Neuronal stem cell (in vitro differentiated cells): ENCODE results near the gene PSORS1C1.

Source experiments
- DNase-seq: peaks from one replicate; pipeline ENCODE4 v3.0.0-alpha.2; 2013; ENCODE audit warnings: low spot score
- H2AFZ ChIP-seq: one replicate; pipeline ENCODE4 v1.6.1; 2013; ENCODE audit warnings: mild to moderate bottlenecking, low read length, inconsistent platforms
- H2AK5ac ChIP-seq: 2 replicates; pipeline ENCODE4 v1.6.1; 2013; ENCODE audit warnings: low read depth, mild to moderate bottlenecking, inconsistent platforms, low read length, moderate library complexity, mixed read lengths
- H2BK120ac ChIP-seq: 2 replicates; pipeline ENCODE4 v1.6.1; 2013; ENCODE audit warnings: low read depth, mild to moderate bottlenecking, inconsistent platforms, low read length, moderate library complexity, mixed read lengths
- H2BK12ac ChIP-seq: one replicate; pipeline ENCODE4 v1.6.1; 2013; ENCODE audit warnings: low read length, inconsistent platforms
- H2BK15ac ChIP-seq: 2 replicates; pipeline ENCODE4 v1.6.1; 2013; ENCODE audit warnings: mild to moderate bottlenecking, low read length, inconsistent platforms, mixed read lengths
- H2BK5ac ChIP-seq: one replicate; pipeline ENCODE4 v1.6.1; 2013; ENCODE audit warnings: inconsistent platforms, mild to moderate bottlenecking, low read length, moderate library complexity
- H3K14ac ChIP-seq: one replicate; pipeline ENCODE4 v1.6.1; 2013; ENCODE audit warnings: low read length, inconsistent platforms
- H3K18ac ChIP-seq: 2 replicates; pipeline ENCODE4 v1.6.1; 2013; ENCODE audit warnings: low read length, inconsistent platforms
- H3K23ac ChIP-seq: 2 replicates; pipeline ENCODE4 v1.6.1; 2013; ENCODE audit warnings: low read depth, mild to moderate bottlenecking, mixed read lengths, low read length, inconsistent platforms; ENCODE audit not compliant: poor library complexity
- H3K27ac ChIP-seq: replicated peaks from 3 replicates; pipeline ENCODE4 v1.5.1; 2013; ENCODE audit warnings: low read length, inconsistent platforms
- H3K27me3 ChIP-seq, 3 experiments: 2 replicates each; pipeline ENCODE4 v1.6.1; 2013; ENCODE audit warnings: low read length in 3 of 3, mild to moderate bottlenecking in 2 of 3, inconsistent platforms in 1 of 3, low read depth in 1 of 3, mixed read lengths in 1 of 3, moderate library complexity in 1 of 3; ENCODE audit not compliant: control insufficient read depth in 3 of 3, insufficient read depth in 3 of 3
- H3K36me3 ChIP-seq, 2 donors: replicated peaks in 1 of 2; 2 replicates each; pipeline ENCODE4 v1.6.1; 2013; ENCODE audit warnings: low read length in 2 of 2; ENCODE audit not compliant: control insufficient read depth in 2 of 2, insufficient read depth in 2 of 2
- H3K4ac ChIP-seq: 2 replicates; pipeline ENCODE4 v1.6.1; 2013; ENCODE audit warnings: inconsistent platforms, mild to moderate bottlenecking, low read length, moderate library complexity
- H3K4me1 ChIP-seq, 2 donors: 1 replicate in 1 of 2; 2 replicates in 1 of 2; pipeline ENCODE4 v1.6.1; 2013; ENCODE audit warnings: low read length in 2 of 2, low read depth in 1 of 2; ENCODE audit not compliant: control insufficient read depth in 2 of 2, insufficient read depth in 1 of 2
- H3K4me2 ChIP-seq: one replicate; pipeline ENCODE4 v1.6.1; 2013; ENCODE audit warnings: mild to moderate bottlenecking, low read length, inconsistent platforms; ENCODE audit not compliant: insufficient read depth, poor library complexity, severe bottlenecking
- H3K4me3 ChIP-seq, 2 donors: 2 replicates each; pipeline ENCODE4 v1.5.1; 2013; ENCODE audit warnings: low read length in 2 of 2, mild to moderate bottlenecking in 2 of 2, inconsistent platforms in 1 of 2, moderate library complexity in 1 of 2
- H3K79me1 ChIP-seq: one replicate; pipeline ENCODE4 v1.6.1; 2013; ENCODE audit warnings: low read depth, mild to moderate bottlenecking, inconsistent platforms, low read length, moderate library complexity
- H3K9ac ChIP-seq: one replicate; pipeline ENCODE4 v1.6.1; 2013; ENCODE audit warnings: mild to moderate bottlenecking, low read depth, low read length, inconsistent platforms; ENCODE audit not compliant: poor library complexity
- H3K9me3 ChIP-seq, 2 donors: replicated peaks in 1 of 2; 2 replicates each; pipeline versions ENCODE3 to v1.6.1; 2013; ENCODE audit warnings: low read length in 2 of 2, mild to moderate bottlenecking in 2 of 2, inconsistent platforms in 1 of 2, low read depth in 1 of 2, mixed read lengths in 1 of 2, moderate library complexity in 1 of 2; ENCODE audit not compliant: control insufficient read depth in 2 of 2, insufficient read depth in 1 of 2
- H4K8ac ChIP-seq: one replicate; pipeline ENCODE4 v1.6.1; 2013; ENCODE audit warnings: low read depth, mild to moderate bottlenecking, inconsistent platforms, low read length, moderate library complexity
- H4K91ac ChIP-seq: one replicate; pipeline ENCODE4 v1.6.1; 2013; ENCODE audit warnings: low read length, low read depth, mild to moderate bottlenecking, inconsistent platforms; ENCODE audit not compliant: poor library complexity
- WGBS, 2 donors: extraction: QIAGEN DNeasy Blood & Tissue Kit; methylation state at CpG; one replicate each; pipeline ENCODE4 v1.1.7; 2013; ENCODE audit warnings: missing lambda C conversion rate in 2 of 2, mixed read lengths in 1 of 2; ENCODE audit not compliant: insufficient read length in 2 of 2, insufficient replicate concordance in 1 of 2; ENCODE audit errors: extremely low coverage in 2 of 2; 5-methylcytosine and 5-hydroxymethylcytosine counted together

PSORS1C1 gene

GRCh38 chr6:31175971-31176370 is 61.4 kb downstream of the PSORS1C1 start:
- H2AK5ac ChIP-seq: peak overlapping the region; percentile 32
- H2AFZ ChIP-seq: no peak overlapping the region
- no peak overlapping the region for H3K4ac ChIP-seq
- no peak overlapping the region for H2BK120ac ChIP-seq
- peak overlapping the region; percentile 50 for H2BK15ac ChIP-seq
- no peak overlapping the region for H2BK5ac ChIP-seq
- H3K14ac ChIP-seq: no peak overlapping the region
- H4K8ac ChIP-seq: no peak overlapping the region
- H3K27me3 ChIP-seq: peaks cover 0 to 3% (median 2%) of the 10 kb centered on the region in 3 experiments
- no peaks in the 10 kb centered on the region for H3K36me3 ChIP-seq
- DNase-seq: no peak
- peaks cover 10 to 12% of the 10 kb centered on the region in 2 donors for H3K4me1 ChIP-seq
- no peak overlapping the region for H3K9ac ChIP-seq
- H3K4me3 ChIP-seq: no peak overlapping the region
- no CpG with 5 or more reads among the region's 3 CpGs for WGBS, 2 donors
- H3K18ac ChIP-seq: no peak overlapping the region
- H4K91ac ChIP-seq: no peak overlapping the region
- no peaks in the 10 kb centered on the region for H3K9me3 ChIP-seq
- H3K23ac ChIP-seq: no peak overlapping the region
- H3K79me1 ChIP-seq: no peaks in the 10 kb centered on the region
- no peak overlapping the region for H3K4me2 ChIP-seq
- H3K27ac ChIP-seq: no peak overlapping the region
- peak overlapping the region; percentile 49 for H2BK12ac ChIP-seq

DNA sequence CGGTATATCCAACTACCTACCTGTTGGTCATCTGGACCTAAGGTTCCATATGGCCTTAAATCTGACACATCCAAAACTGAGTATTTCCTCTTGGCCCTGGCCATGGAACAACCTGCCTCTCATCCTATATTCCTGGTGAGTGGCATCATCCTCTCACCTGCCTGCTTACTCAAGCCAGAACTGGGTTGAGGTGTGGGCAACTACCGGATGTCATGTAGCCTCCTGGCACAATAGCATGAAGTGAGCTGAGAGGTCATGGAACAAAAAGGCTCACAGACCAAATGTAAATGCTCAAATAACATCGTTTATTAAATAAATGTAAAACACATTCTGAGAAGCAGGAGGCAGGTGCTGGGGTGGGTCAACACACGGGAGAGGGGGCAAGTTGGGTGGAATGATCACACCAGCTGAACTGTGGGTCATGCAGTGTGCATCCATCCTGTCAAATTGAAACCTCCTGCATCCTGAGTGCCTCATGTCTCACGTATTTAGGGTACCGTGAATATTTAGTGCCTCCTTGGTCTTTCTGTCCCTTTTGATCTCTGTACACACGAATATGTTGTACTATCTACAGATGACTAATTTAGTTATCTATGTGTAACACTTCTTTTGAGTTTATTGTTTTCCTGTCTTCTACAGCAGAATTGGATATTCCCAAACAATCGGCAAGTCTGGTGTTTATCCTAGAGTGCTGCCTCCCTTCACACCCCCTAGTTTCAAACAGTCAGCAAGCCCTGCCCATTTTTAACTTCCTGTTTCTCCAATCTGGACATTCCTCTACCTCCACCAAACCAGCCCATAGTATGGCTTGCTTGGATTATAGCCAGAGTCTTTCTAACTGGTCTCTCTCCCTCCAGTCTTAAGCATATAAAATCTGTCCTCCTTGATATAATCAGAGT is 63.8 kb downstream of the PSORS1C1 start:
- no peak overlapping the region for H3K4me2 ChIP-seq
- H2BK15ac ChIP-seq: no peak overlapping the region
- no CpG with 5 or more reads among the region's 8 CpGs for WGBS, 2 donors
- no peaks in the 10 kb centered on the region for H3K79me1 ChIP-seq
- no peaks in the 10 kb centered on the region for H3K27me3 ChIP-seq
- no peak overlapping the region for H2AFZ ChIP-seq
- H2BK120ac ChIP-seq: no peak overlapping the region
- no peaks in the 10 kb centered on the region for H3K36me3 ChIP-seq
- H3K14ac ChIP-seq: no peak overlapping the region
- H3K23ac ChIP-seq: no peak overlapping the region
- no peak overlapping the region for H3K4ac ChIP-seq
- no peaks in the 10 kb centered on the region for H3K4me1 ChIP-seq
- no peak overlapping the region for H2AK5ac ChIP-seq
- H3K18ac ChIP-seq: no peak overlapping the region
- H2BK12ac ChIP-seq: no peak overlapping the region
- H3K27ac ChIP-seq: no peak overlapping the region
- H4K91ac ChIP-seq: no peak overlapping the region
- no peak overlapping the region for H2BK5ac ChIP-seq
- no peak overlapping the region for H3K9ac ChIP-seq
- no peak overlapping the region for H4K8ac ChIP-seq
- H3K9me3 ChIP-seq: no peaks in the 10 kb centered on the region
- no peak for DNase-seq
- no peak overlapping the region for H3K4me3 ChIP-seq

GRCh38 chr6:31179042-31179386 is 64.4 kb downstream of the PSORS1C1 start:
- DNase-seq: no peak
- Histone ChIP-seq H3K4me1 (no peaks in the 10 kb centered on the region), H3K4me2 (no peak overlapping the region), H2BK12ac (no peak overlapping the region), H3K14ac (no peak overlapping the region), H4K8ac (no peak overlapping the region), H4K91ac (no peak overlapping the region), H3K4ac (no peak overlapping the region), H3K27me3 (peaks cover 0 to 2% (median 0%) of the 10 kb centered on the region in 3 experiments), H2AFZ (no peak overlapping the region), H3K23ac (no peak overlapping the region), H3K79me1 (no peaks in the 10 kb centered on the region), H3K27ac (no peak overlapping the region), H3K9ac (no peak overlapping the region), H3K36me3 (no peaks in the 10 kb centered on the region), H2AK5ac (no peak overlapping the region), H2BK5ac (no peak overlapping the region), H2BK120ac (no peak overlapping the region), H3K4me3 (no peak overlapping the region), H3K18ac (no peak overlapping the region), H3K9me3 (no peaks in the 10 kb centered on the region), H2BK15ac (no peak overlapping the region)
- WGBS, 2 donors: 100% methylated on average over 1 of the region's 4 CpGs; no CpG with 5 or more reads in 1 of the 2 donors

DNA sequence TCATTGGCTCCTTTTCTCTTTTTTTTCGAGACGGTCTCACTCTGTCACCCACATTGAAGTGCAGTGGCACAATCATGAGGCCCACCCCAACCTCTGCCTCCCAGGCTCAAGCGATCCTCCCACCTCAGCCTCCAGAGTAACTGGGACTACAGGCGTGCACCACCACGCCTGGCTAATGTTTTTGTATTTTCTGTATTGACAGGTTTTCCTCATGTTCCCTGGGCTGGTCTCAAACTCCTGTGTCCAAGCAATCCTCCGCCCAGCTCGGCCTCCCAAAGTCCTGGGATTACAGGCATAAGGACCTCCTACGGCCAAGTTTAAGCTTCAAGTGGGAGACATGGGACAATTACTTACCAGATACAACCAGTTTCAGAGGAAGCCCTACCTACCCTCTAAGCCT is 65.3 kb downstream of the PSORS1C1 start:
- no peak overlapping the region for H3K18ac ChIP-seq
- no peak overlapping the region for H2AK5ac ChIP-seq
- H2BK15ac ChIP-seq: no peak overlapping the region
- no peaks in the 10 kb centered on the region for H3K9me3 ChIP-seq
- H3K27ac ChIP-seq: no peak overlapping the region
- H3K14ac ChIP-seq: no peak overlapping the region
- H3K23ac ChIP-seq: no peak overlapping the region
- WGBS, 2 donors: no CpG with 5 or more reads among the region's 8 CpGs
- DNase-seq: no peak
- no peaks in the 10 kb centered on the region for H3K79me1 ChIP-seq
- H4K8ac ChIP-seq: no peak overlapping the region
- H3K4me2 ChIP-seq: no peak overlapping the region
- H4K91ac ChIP-seq: no peak overlapping the region
- no peak overlapping the region for H2BK5ac ChIP-seq
- peaks cover 0 to 2% (median 0%) of the 10 kb centered on the region in 3 experiments for H3K27me3 ChIP-seq
- no peak overlapping the region for H2BK12ac ChIP-seq
- no peak overlapping the region for H3K4ac ChIP-seq
- H3K9ac ChIP-seq: no peak overlapping the region
- no peaks in the 10 kb centered on the region for H3K4me1 ChIP-seq
- no peak overlapping the region for H2AFZ ChIP-seq
- H3K36me3 ChIP-seq: no peaks in the 10 kb centered on the region
- no peak overlapping the region for H3K4me3 ChIP-seq
- H2BK120ac ChIP-seq: no peak overlapping the region
